ENCODE measurements around the gene MAFG. TPM values are rescaled to one million over a fixed set of nuclear protein-coding genes. Genes with fewer than 3 reads are reported as not detected.
A peak's percentile ranks its signal among the peaks of the same experiment; 100 is the strongest.

MAFG gene
- polyA plus RNA-seq, 4 donors = 7.6 to 17.1 (median 12.8) TPM

DNA sequence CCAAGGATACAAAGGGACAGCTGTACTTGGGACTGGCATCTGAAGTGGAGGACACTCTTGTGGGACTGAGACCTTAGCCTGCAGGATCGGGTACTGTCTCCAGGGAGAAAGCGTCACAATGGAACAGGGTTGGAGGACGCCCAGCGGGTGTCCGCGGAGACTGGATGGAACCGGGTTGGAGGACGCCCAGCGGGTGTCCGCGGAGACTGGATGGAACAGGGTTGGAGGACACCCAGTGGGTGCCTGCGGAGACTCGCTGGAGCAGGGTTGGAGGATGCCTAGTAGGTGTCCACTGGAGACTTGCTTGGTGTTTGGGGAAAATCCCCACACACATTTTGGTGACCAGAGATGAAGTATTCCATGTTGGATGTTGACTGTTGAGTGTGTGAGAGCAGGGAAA, 19.7 kb upstream of the MAFG start, which contains the start of gene MYADML2:
MYADML2 (minus strand) TSS at position 45 of the 400 bp plus-strand sequence. CDS start 5,492 bp downstream, outside the sequence.
- no peaks in the 10 kb centered on the region for H3K36me3 ChIP-seq (ENCODE audit: control insufficient read depth in 3 of 3, insufficient read depth in 2 of 3, low read depth in 1 of 3, low read length in 3 of 3)
- no peak for FAIRE-seq
- no peak within 1 kb of the TSS for H3K27ac ChIP-seq (ENCODE audit: low read depth in 1 of 3, low read length in 2 of 3)
- no peaks in the 10 kb centered on the region for H3K9me3 ChIP-seq (ENCODE audit: control insufficient read depth in 2 of 2, insufficient read depth in 1 of 2, low read depth in 1 of 2, low read length in 1 of 2)
- H3K4me3 ChIP-seq (ENCODE audit: low read depth in 1 of 3, low read length in 3 of 3) = no peak within 1 kb of the TSS
- no peak for DNase-seq
- WGBS, 3 donors = 88 to 95% (median 94%) methylated on average over 13 of the region's 13 CpGs
- H3K4me1 ChIP-seq (ENCODE audit: control insufficient read depth in 3 of 3, insufficient read depth in 2 of 3, low read depth in 1 of 3, low read length in 2 of 3) = no peaks in the 10 kb centered on the region
- H3K27me3 ChIP-seq (ENCODE audit: control insufficient read depth in 3 of 3, insufficient read depth in 3 of 3, low read length in 3 of 3) = peaks cover 0 to 7% (median 3%) of the 10 kb centered on the region in 3 donors

DNA sequence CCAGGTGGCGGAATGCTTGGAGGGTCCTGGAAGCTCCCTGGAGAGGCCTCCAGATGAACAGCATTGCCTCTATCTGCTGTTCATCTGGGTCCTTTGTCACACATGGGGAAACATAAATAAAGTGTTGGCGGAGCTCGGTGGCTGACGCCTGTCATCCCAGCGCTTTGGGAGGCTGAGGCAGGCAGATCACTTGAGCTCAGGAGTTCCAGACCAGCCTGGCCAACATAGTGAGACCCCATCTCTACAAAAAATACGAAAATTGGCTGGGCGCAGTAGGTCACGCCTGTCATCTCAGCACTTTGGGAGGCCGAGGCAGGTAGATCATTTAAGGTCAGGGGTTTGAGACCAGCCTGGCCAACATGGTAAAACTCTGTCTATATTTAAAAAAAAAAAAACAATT, 17.3 kb upstream of the MAFG start:
- 86 to 93% (median 88%) methylated on average over 9 of the region's 9 CpGs for WGBS, 3 donors
- DNase-seq = no peak
- no peak for FAIRE-seq
- Histone ChIP-seq H3K9me3 (ENCODE audit: control insufficient read depth in 2 of 2, insufficient read depth in 1 of 2, low read depth in 1 of 2, low read length in 1 of 2) (no peaks in the 10 kb centered on the region), H3K36me3 (ENCODE audit: control insufficient read depth in 3 of 3, insufficient read depth in 2 of 3, low read depth in 1 of 3, low read length in 3 of 3) (no peaks in the 10 kb centered on the region), H3K4me3 (ENCODE audit: low read depth in 1 of 3, low read length in 3 of 3) (no peak overlapping the region), H3K27me3 (ENCODE audit: control insufficient read depth in 3 of 3, insufficient read depth in 3 of 3, low read length in 3 of 3) (peaks cover 0 to 14% (median 3%) of the 10 kb centered on the region in 3 donors), H3K4me1 (ENCODE audit: control insufficient read depth in 3 of 3, insufficient read depth in 2 of 3, low read depth in 1 of 3, low read length in 2 of 3) (no peaks in the 10 kb centered on the region), H3K27ac (ENCODE audit: low read depth in 1 of 3, low read length in 2 of 3) (no peak overlapping the region)

DNA sequence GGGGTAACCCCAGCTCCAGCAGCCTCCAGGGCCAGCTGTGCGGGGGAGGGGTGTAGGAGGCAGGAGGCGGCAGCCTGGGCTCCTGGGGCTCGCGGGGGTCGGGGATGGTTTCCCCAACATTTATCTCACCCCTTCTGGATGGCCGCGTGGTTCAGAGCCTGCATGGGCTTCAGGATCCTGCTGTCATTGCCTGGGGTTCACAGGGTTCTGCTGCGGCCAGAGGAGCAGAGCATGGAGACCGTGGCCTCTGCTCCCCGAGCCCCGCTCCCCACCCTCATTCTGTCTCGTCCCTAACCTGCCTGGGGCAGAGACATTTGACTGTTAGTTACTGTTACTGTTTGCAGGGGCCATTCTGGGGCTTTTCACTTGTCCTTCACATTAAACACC, 14.6 kb upstream of the MAFG start:
- H3K9me3 ChIP-seq (ENCODE audit: control insufficient read depth in 2 of 2, insufficient read depth in 1 of 2, low read depth in 1 of 2, low read length in 1 of 2) = no peaks in the 10 kb centered on the region
- DNase-seq (no peak), FAIRE-seq (no peak)
- peaks cover 0 to 14% (median 3%) of the 10 kb centered on the region in 3 donors for H3K27me3 ChIP-seq (ENCODE audit: control insufficient read depth in 3 of 3, insufficient read depth in 3 of 3, low read length in 3 of 3)
- H3K27ac ChIP-seq (ENCODE audit: low read depth in 1 of 3, low read length in 2 of 3) = no peak overlapping the region
- 38 to 51% (median 49%) methylated on average over 12 of the region's 12 CpGs for WGBS, 3 donors
- no peaks in the 10 kb centered on the region for H3K36me3 ChIP-seq (ENCODE audit: control insufficient read depth in 3 of 3, insufficient read depth in 2 of 3, low read depth in 1 of 3, low read length in 3 of 3)
- peaks cover 0 to 3% (median 0%) of the 10 kb centered on the region in 3 donors for H3K4me1 ChIP-seq (ENCODE audit: control insufficient read depth in 3 of 3, insufficient read depth in 2 of 3, low read depth in 1 of 3, low read length in 2 of 3)
- H3K4me3 ChIP-seq (ENCODE audit: low read depth in 1 of 3, low read length in 3 of 3) = peak overlapping the region in 1 of 3 donors; percentile 5

DNA sequence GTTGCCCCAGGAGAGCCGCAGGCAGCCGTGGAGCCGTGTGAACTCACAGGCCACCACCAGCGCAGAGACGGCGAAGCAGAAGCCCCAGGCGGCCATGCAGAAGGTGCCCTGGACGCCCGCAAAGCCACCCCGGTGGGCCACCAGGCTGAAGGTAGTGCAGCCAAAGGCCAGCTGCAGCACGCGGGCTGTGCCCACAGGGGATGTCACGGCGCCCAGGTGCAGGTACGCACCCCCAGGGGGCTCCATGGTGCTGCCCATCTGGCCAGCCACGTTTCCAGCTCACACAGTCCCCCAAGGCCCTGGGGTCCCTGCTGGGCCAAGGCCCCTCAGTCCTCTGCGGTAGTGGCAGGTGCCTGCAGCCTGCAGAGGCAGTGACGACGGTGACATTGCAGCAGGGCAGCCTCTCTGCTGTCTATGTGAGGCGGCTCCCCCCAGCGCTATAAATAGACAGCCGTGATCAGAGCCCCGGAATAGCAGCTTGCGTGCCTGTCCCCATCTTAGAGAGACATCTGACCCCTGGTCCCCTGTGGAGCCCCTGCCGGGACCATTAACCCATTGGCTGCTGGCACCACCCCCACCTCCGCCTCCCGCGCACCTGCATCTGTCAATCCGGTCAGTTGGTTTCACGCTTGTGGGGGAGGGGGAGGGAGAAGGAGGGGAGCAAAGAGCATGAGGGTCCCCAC, 14.1 kb upstream of the MAFG start:
- FAIRE-seq = no peak
- H3K27ac ChIP-seq (ENCODE audit: low read depth in 1 of 3, low read length in 2 of 3) = no peak overlapping the region
- no peak for DNase-seq
- H3K4me1 ChIP-seq (ENCODE audit: control insufficient read depth in 3 of 3, insufficient read depth in 2 of 3, low read depth in 1 of 3, low read length in 2 of 3) = peaks cover 0 to 6% (median 0%) of the 10 kb centered on the region in 3 donors
- H3K36me3 ChIP-seq (ENCODE audit: control insufficient read depth in 3 of 3, insufficient read depth in 2 of 3, low read depth in 1 of 3, low read length in 3 of 3) = no peaks in the 10 kb centered on the region
- WGBS, 3 donors = 27 to 49% (median 28%) methylated on average over 26 to 30 of the region's 30 CpGs
- peak overlapping the region in 1 of 3 donors; percentile 5 for H3K4me3 ChIP-seq (ENCODE audit: low read depth in 1 of 3, low read length in 3 of 3)
- H3K9me3 ChIP-seq (ENCODE audit: control insufficient read depth in 2 of 2, insufficient read depth in 1 of 2, low read depth in 1 of 2, low read length in 1 of 2) = no peaks in the 10 kb centered on the region
- H3K27me3 ChIP-seq (ENCODE audit: control insufficient read depth in 3 of 3, insufficient read depth in 3 of 3, low read length in 3 of 3) = peaks cover 0 to 14% (median 3%) of the 10 kb centered on the region in 3 donors

DNA sequence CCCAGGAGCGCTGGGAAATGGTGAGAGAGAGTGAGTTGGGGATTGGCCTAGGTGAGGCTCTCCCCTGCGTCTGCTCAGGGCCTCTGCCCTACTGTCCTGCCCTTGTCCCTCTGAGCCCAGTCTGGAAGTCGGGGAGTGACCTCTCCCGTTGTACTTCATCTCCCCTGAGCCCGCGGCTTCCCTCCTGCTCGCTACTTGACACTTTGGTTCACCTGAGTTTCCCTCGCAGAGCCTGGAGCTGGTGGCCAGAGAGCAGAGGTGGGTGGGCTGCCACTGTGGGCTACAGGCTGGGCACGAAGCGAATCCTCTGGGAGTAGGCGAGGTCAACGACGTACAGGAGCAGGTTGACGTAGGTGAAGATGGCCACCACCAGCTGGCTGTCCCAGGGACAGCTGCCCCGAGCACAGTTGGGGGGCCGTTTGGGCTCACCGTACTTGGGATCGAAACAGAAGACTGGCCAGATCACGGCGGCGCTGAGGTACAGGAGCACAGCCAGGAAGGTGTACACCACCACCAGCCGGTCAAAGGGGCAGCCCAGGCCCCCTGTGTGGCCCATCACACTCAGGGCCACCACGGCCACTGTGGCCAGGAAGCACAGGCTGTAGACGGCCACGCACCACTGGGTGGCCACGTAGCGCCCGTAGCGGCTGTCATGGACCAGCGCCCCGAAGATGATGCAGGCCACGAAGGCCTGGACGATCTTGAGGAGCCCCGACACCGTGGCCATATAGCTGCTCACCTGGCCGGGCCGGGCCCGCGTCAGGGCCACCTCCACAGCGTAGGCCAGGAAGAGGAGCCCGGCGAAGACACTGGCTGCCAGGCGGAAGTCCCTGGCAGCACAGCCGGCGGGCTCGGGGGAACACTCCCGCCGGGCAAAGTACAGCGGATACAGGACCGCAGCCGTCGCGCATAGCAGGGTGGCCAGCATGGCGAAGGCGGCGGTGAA, 13.3 kb upstream of the MAFG start:
- Histone ChIP-seq H3K27me3 (ENCODE audit: control insufficient read depth in 3 of 3, insufficient read depth in 3 of 3, low read length in 3 of 3) (peaks cover 0 to 14% (median 3%) of the 10 kb centered on the region in 3 donors), H3K4me1 (ENCODE audit: control insufficient read depth in 3 of 3, insufficient read depth in 2 of 3, low read depth in 1 of 3, low read length in 2 of 3) (peaks cover 0 to 8% (median 0%) of the 10 kb centered on the region in 3 donors), H3K4me3 (ENCODE audit: low read depth in 1 of 3, low read length in 3 of 3) (no peak overlapping the region), H3K9me3 (ENCODE audit: control insufficient read depth in 2 of 2, insufficient read depth in 1 of 2, low read depth in 1 of 2, low read length in 1 of 2) (no peaks in the 10 kb centered on the region), H3K27ac (ENCODE audit: low read depth in 1 of 3, low read length in 2 of 3) (no peak overlapping the region), H3K36me3 (ENCODE audit: control insufficient read depth in 3 of 3, insufficient read depth in 2 of 3, low read depth in 1 of 3, low read length in 3 of 3) (no peaks in the 10 kb centered on the region)
- WGBS, 3 donors = 64 to 90% (median 77%) methylated on average over 51 to 56 of the region's 56 CpGs
- FAIRE-seq (no peak), DNase-seq (peak in 1 of 2 donors; percentile 54)

DNA sequence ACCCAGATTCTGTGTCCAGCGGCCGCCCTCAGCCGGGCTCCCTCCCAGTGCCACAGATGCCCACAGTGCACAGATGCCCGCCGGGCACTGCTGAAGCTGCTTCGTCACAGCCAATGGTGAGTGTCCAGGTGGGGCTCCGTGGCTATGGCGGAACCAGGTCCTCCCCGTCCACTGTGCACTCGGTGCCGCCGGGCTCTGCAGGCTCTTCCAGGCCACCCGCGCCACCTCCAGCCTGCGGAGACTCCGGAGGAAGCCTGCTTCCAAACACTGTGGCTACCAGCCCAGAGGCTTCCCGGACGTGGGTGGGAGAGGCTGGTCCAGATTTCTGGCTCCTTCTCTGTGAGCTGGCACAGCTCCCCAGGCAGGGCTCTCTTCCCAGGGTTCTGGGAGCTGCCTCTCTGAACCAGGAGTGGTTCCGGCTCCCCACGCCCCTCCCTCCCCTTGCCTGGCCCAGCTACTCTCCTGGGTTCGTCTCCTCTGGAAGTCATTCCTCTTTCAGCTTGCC, 12.4 kb upstream of the MAFG start:
- no peak overlapping the region for H3K4me3 ChIP-seq (ENCODE audit: low read depth in 1 of 3, low read length in 3 of 3)
- H3K4me1 ChIP-seq (ENCODE audit: control insufficient read depth in 3 of 3, insufficient read depth in 2 of 3, low read depth in 1 of 3, low read length in 2 of 3) = peaks cover 0 to 8% (median 0%) of the 10 kb centered on the region in 3 donors
- 84 to 90% (median 85%) methylated on average over 16 to 21 of the region's 21 CpGs for WGBS, 3 donors
- DNase-seq = no peak
- peaks cover 0 to 14% (median 3%) of the 10 kb centered on the region in 3 donors for H3K27me3 ChIP-seq (ENCODE audit: control insufficient read depth in 3 of 3, insufficient read depth in 3 of 3, low read length in 3 of 3)
- FAIRE-seq = no peak
- H3K27ac ChIP-seq (ENCODE audit: low read depth in 1 of 3, low read length in 2 of 3) = no peak overlapping the region
- H3K36me3 ChIP-seq (ENCODE audit: control insufficient read depth in 3 of 3, insufficient read depth in 2 of 3, low read depth in 1 of 3, low read length in 3 of 3) = peaks cover 0 to 7% (median 0%) of the 10 kb centered on the region in 3 donors
- no peaks in the 10 kb centered on the region for H3K9me3 ChIP-seq (ENCODE audit: control insufficient read depth in 2 of 2, insufficient read depth in 1 of 2, low read depth in 1 of 2, low read length in 1 of 2)

DNA sequence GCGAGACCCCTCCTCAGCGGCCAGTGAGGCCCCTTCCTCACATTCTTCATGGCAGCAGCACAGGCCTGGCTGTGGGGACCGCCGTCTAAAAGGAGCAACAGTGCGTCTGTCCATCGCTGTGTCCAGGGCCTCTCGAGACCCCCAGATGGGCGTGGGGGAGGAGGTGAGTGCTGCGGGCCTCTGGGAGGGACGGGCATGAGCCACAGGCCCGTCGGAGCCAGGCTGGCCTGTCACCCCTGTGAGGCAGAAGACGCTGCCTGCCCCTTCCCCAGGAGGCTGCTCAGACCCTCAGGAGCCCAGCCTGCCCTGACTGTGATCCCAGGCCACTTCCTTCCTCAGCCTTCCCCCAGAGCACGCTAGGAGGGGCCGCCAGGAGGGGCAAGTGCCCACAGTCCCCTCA, 11.7 kb upstream of the MAFG start:
- 68 to 83% (median 79%) methylated on average over 14 to 15 of the region's 15 CpGs for WGBS, 3 donors
- Histone ChIP-seq H3K4me3 (ENCODE audit: low read depth in 1 of 3, low read length in 3 of 3) (no peak overlapping the region), H3K27me3 (ENCODE audit: control insufficient read depth in 3 of 3, insufficient read depth in 3 of 3, low read length in 3 of 3) (peaks cover 0 to 14% (median 0%) of the 10 kb centered on the region in 3 donors), H3K36me3 (ENCODE audit: control insufficient read depth in 3 of 3, insufficient read depth in 2 of 3, low read depth in 1 of 3, low read length in 3 of 3) (peaks cover 0 to 10% (median 0%) of the 10 kb centered on the region in 3 donors), H3K27ac (ENCODE audit: low read depth in 1 of 3, low read length in 2 of 3) (no peak overlapping the region), H3K9me3 (ENCODE audit: control insufficient read depth in 2 of 2, insufficient read depth in 1 of 2, low read depth in 1 of 2, low read length in 1 of 2) (no peaks in the 10 kb centered on the region), H3K4me1 (ENCODE audit: control insufficient read depth in 3 of 3, insufficient read depth in 2 of 3, low read depth in 1 of 3, low read length in 2 of 3) (peaks cover 0 to 8% (median 0%) of the 10 kb centered on the region in 3 donors)
- FAIRE-seq (no peak), DNase-seq (no peak)

DNA sequence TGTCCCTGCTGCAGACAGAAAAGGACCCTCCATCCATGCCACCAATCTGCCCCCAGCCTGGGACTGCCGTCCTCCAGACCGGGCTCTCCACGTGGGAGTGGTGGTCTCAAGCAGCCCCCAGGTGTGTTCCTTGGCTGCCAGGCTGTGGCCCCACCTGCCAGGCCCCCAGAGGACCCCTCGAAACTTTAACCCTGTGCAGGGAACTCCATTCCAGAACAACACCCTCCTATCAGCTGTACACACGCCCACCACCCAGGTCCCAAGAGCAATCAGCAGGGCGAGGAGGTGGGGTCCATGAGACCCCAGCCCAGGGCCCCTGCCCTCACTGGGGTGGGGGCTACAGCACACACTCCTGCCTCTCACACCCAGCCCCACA, 8.2 kb upstream of the MAFG start:
- Histone ChIP-seq H3K4me1 (ENCODE audit: control insufficient read depth in 3 of 3, insufficient read depth in 2 of 3, low read depth in 1 of 3, low read length in 2 of 3) (peaks cover 0 to 8% (median 0%) of the 10 kb centered on the region in 3 donors), H3K27ac (ENCODE audit: low read depth in 1 of 3, low read length in 2 of 3) (no peak overlapping the region), H3K36me3 (ENCODE audit: control insufficient read depth in 3 of 3, insufficient read depth in 2 of 3, low read depth in 1 of 3, low read length in 3 of 3) (peaks cover 0 to 16% (median 0%) of the 10 kb centered on the region in 3 donors), H3K4me3 (ENCODE audit: low read depth in 1 of 3, low read length in 3 of 3) (no peak overlapping the region), H3K27me3 (ENCODE audit: control insufficient read depth in 3 of 3, insufficient read depth in 3 of 3, low read length in 3 of 3) (peaks cover 0 to 5% (median 0%) of the 10 kb centered on the region in 3 donors), H3K9me3 (ENCODE audit: control insufficient read depth in 2 of 2, insufficient read depth in 1 of 2, low read depth in 1 of 2, low read length in 1 of 2) (no peaks in the 10 kb centered on the region)
- FAIRE-seq = no peak
- no peak for DNase-seq
- WGBS, 3 donors = 86 to 89% (median 88%) methylated on average over 6 of the region's 6 CpGs

Measured in small intestine (tissue), 7 donors.